Aorta (tissue), 5 donors: ENCODE data around the gene BMERB1. TPM values are rescaled to one million over a fixed set of nuclear protein-coding genes. Genes with fewer than 3 reads are reported as not detected.
A peak's percentile ranks its signal among the peaks of the same experiment; 100 is the strongest.
"Not testable (repeated sequence)": the region's sequence is repeated elsewhere in the genome, so short reads cannot be mapped to it uniquely, and the experiment has no call there.

Experiments
- ATAC-seq: fragments of 200-7000 bp; cut with Tn5 transposase; one replicate; pipeline ENCODE4 v1.9.1; 2022; ENCODE audit warnings: moderate library complexity; ENCODE audit not compliant: low FRiP score
- DNase-seq, 2 donors: peaks; one replicate each; pipeline ENCODE4 v3.0.0-alpha.2; 2020
- H3K27ac ChIP-seq, 2 donors: one replicate each; pipeline ENCODE4 v1.5.1; 2013; ENCODE audit warnings: low read length in 2 of 2, mild to moderate bottlenecking in 2 of 2, moderate library complexity in 2 of 2, control low read depth in 1 of 2, inconsistent platforms in 1 of 2, low read depth in 1 of 2
- H3K27me3 ChIP-seq, 2 donors: one replicate each; pipeline ENCODE4 v1.6.1; 2013; ENCODE audit warnings: control low read depth in 1 of 2, low read length in 1 of 2, mild to moderate bottlenecking in 1 of 2, moderate library complexity in 1 of 2; ENCODE audit not compliant: insufficient read depth in 2 of 2, control insufficient read depth in 1 of 2
- H3K36me3 ChIP-seq, 2 donors: one replicate each; pipeline ENCODE4 v1.6.1; 2013; ENCODE audit warnings: control low read depth in 1 of 2, low read length in 1 of 2, mild to moderate bottlenecking in 1 of 2; ENCODE audit not compliant: insufficient read depth in 2 of 2, control insufficient read depth in 1 of 2
- H3K4me1 ChIP-seq, 2 donors: one replicate each; pipeline ENCODE4 v1.6.1; 2013; ENCODE audit warnings: low read length in 2 of 2, control low read depth in 1 of 2, mild to moderate bottlenecking in 1 of 2, moderate library complexity in 1 of 2; ENCODE audit not compliant: insufficient read depth in 2 of 2, control insufficient read depth in 1 of 2
- H3K4me3 ChIP-seq, 2 donors: one replicate each; pipeline ENCODE4 v1.5.1; 2013; ENCODE audit warnings: low read length in 2 of 2, control low read depth in 1 of 2, mild to moderate bottlenecking in 1 of 2
- H3K9me3 ChIP-seq: one replicate; pipeline ENCODE4 v1.6.1; 2013; ENCODE audit warnings: mild to moderate bottlenecking, low read length; ENCODE audit not compliant: control insufficient read depth
- WGBS, 2 donors: extraction: QIAGEN DNeasy Blood & Tissue Kit; methylation state at CpG; one replicate each; pipeline ENCODE4 v1.1.7; 2013; 5-methylcytosine and 5-hydroxymethylcytosine counted together
- intact Hi-C, 2 donors: fragments of 100-400 bp; cut with DNase I; formaldehyde crosslinking; loops; one replicate each; pipeline versions ENCODE4 v1.14.2 to v1.15.0; 2022
- polyA plus RNA-seq, 2 donors: library from polyadenylated mRNA; stranded (reverse); fragments of 200-250 nt; gene quantifications; one replicate each; pipeline ENCODE4 v1.2.3, GENCODE V29; 2013
- total RNA-seq, 2 donors: library from RNA; stranded (reverse); fragmentation: NEBNext Ultra II Directional; extraction: Animal tissue kit (Norgen Biotek cat#: 25700); gene quantifications; one replicate each; pipeline ENCODE4 v1.2.1, GENCODE V29; 2021
- donor health status: healthy with polysubstance abuse.
- donor health status: Bipolar disorder and iron deficiency.
- donor health status: DM: no; HTN: no; CAD: no.
- donor health status: DM: no; HTN: no; CAD: no.
- donor health status: DM: yes; HTN: yes; CAD: no.

BMERB1 gene
- total and polyA plus RNA-seq, 4 donors, result 52.2 to 76.7 (median 71.1) TPM

DNA sequence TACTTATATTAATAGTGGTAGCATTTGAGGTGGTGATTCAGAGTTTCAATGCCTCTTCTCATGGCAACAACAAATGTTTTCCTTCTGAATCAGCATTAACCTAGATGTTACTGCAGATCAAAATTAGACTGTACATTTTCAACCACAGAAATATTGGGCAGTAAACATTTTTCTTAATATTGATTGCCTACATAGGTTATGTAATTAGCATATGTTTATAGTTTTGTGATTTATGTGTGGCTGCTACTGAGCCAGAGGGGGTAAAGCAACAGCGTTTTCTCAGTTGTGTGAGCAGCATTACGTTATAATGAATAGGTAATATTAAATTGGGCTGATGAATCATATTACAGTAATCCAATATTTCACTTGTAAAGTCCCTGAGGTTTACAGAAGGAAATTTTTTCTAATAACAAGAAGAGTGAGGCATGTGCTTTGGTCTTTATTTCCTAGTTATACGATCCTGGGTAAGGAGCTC lies 18.8 kb upstream of the BMERB1 start:
- H3K4me1 ChIP-seq, result no peaks in the 10 kb centered on the region
- H3K9me3 ChIP-seq, result no peaks in the 10 kb centered on the region
- WGBS, 2 donors, result 62 to 66% methylated on average over 3 of the region's 3 CpGs
- H3K36me3 ChIP-seq, result no peaks in the 10 kb centered on the region
- no peak for DNase-seq
- intact Hi-C loops, result no loop called here
- H3K4me3 ChIP-seq, result no peak overlapping the region
- ATAC-seq, result no peak
- H3K27ac ChIP-seq, result no peak overlapping the region
- H3K27me3 ChIP-seq, result no peaks in the 10 kb centered on the region

DNA sequence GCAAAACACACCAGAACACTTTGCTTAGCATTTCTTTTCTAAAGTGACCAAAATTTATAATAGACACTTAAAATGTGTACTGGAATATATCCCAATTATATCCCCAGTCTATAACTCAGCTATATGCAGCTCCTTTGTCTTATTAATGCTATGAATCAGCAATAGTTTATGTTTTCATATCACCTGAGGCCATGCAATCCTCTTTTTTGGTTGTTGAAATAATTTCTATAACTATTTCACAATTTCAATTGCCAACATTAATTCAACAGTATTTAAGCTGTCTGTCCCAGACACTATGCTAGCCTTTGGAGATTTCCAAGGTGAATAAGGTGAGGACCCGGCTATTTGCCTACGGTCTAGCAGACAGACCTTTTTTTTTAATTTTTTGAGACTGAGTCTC lies 17.2 kb upstream of the BMERB1 start:
- no peak overlapping the region for H3K4me3 ChIP-seq
- 92% methylated on average over 2 of the region's 2 CpGs for WGBS, 2 donors

DNA sequence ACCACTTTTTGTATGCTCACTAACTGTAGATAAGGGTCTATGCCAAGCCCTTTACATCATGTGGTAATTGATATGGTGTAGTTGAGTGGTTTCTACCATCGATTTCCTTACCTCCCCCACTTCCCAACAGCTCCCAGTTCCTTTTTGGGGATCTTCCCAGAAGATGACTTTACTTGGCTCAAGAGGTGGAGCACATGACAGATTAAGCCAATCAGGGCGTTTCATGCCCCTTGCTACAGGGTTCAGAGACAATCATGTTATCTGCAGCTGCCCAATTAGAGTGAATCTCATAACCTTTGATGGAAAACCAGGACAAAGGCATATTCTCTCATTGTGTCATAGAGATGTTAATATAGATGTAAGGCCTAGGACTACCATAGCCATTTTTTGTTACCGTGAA lies 16.2 kb upstream of the BMERB1 start:
- H3K27me3 ChIP-seq, result no peaks in the 10 kb centered on the region
- ATAC-seq (no peak), DNase-seq (no peak)
- WGBS, 2 donors, result 87 to 90% methylated on average over 3 of the region's 3 CpGs
- H3K4me3 ChIP-seq, result no peak overlapping the region
- no peaks in the 10 kb centered on the region for H3K36me3 ChIP-seq
- no peak overlapping the region for H3K27ac ChIP-seq
- H3K4me1 ChIP-seq, result no peaks in the 10 kb centered on the region
- H3K9me3 ChIP-seq, result no peaks in the 10 kb centered on the region
- intact Hi-C loops, result no loop called here

More for the DNA sequence above, 17.2 kb upstream of the BMERB1 start:
- no peak for ATAC-seq
- Histone ChIP-seq H3K27ac (no peak overlapping the region), H3K4me1 (no peaks in the 10 kb centered on the region), H3K9me3 (no peaks in the 10 kb centered on the region), H3K27me3 (no peaks in the 10 kb centered on the region), H3K36me3 (no peaks in the 10 kb centered on the region)
- no peak for DNase-seq
- intact Hi-C loops, result no loop called here

GRCh38 chr16:15421696-15422095 lies 12.7 kb upstream of the BMERB1 start:
- H3K9me3 ChIP-seq, ATAC-seq, H3K4me1 ChIP-seq, H3K36me3 ChIP-seq, H3K27ac ChIP-seq, DNase-seq, H3K27me3 ChIP-seq, H3K4me3 ChIP-seq: not testable (repeated sequence)
- WGBS, 2 donors, result 79 to 86% methylated on average over 5 of the region's 5 CpGs
- intact Hi-C loops, result loop anchor here in 1 of 2 donors (10.0 kb wide), 1 partner anchor 763 kb away; no protein-coding TSS in a partner anchor

- no peaks in the 10 kb centered on the region for H3K4me1 ChIP-seq
- no peaks in the 10 kb centered on the region for H3K9me3 ChIP-seq
- no peaks in the 10 kb centered on the region for H3K27me3 ChIP-seq
- ATAC-seq (no peak), DNase-seq (no peak)
- no peak overlapping the region for H3K4me3 ChIP-seq
- H3K27ac ChIP-seq, result no peak overlapping the region
- WGBS, 2 donors, result 83 to 88% methylated on average over 8 of the region's 8 CpGs
- no peaks in the 10 kb centered on the region for H3K36me3 ChIP-seq
- intact Hi-C loops, result loop anchor here in 1 of 2 donors (10.0 kb wide), 1 partner anchor 763 kb away; no protein-coding TSS in a partner anchor
Observed at GRCh38 chr16:15422222-15422621, 12.2 kb upstream of the BMERB1 start.

DNA sequence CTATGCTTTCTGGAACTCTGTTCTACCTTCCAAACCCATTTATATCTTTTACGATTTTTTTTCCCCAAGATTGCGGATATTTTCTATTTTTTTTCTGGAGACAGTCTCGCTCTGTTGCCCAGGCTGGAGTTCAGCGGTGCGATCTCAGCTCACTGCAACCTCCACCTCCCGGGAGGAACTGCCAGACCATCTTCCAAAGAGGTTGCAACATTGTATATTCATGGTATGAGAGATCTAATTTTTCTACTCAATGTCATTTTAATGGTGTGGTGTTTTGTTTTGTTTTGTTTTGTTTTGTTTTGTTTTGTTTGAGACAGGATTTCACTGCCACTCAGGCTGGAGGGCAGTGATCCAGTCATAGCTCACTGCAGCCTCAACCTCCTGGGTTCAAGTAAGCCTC lies 8.5 kb upstream of the BMERB1 start:
- ATAC-seq (no peak), DNase-seq (no peak)
- Histone ChIP-seq H3K4me3 (no peak overlapping the region), H3K9me3 (no peaks in the 10 kb centered on the region), H3K4me1 (no peaks in the 10 kb centered on the region), H3K36me3 (no peaks in the 10 kb centered on the region), H3K27ac (no peak overlapping the region), H3K27me3 (no peaks in the 10 kb centered on the region)
- intact Hi-C loops, result loop anchor here (5.0 to 10.0 kb wide), 2 partner anchors 126 to 759 kb away; no protein-coding TSS in a partner anchor
- 74 to 75% methylated on average over 6 of the region's 6 CpGs for WGBS, 2 donors

DNA sequence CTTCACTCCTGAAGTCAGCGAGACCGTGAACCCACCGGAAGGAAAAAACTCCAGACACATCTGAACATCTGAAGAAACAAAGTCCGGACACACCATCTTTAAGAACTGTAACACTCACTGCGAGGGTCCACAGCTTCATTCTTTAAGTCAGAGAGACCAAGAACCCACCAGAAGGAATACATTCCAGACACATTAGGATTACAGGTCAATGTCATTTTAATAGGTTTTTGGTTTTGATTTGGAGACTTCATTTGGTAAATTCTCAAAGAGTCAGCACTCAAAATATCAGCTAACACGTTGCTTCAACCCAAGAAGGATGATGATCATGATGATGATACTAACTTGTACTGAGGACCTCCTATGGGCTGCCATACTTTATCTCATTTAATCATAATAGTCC lies 7.6 kb upstream of the BMERB1 start:
- ATAC-seq, result no peak
- H3K27me3 ChIP-seq, result no peaks in the 10 kb centered on the region
- WGBS, 2 donors, result 77 to 87% methylated on average over 6 of the region's 6 CpGs
- DNase-seq, result no peak
- intact Hi-C loops, result loop anchor here (5.0 to 10.0 kb wide), 2 partner anchors 126 to 758 kb away; no protein-coding TSS in a partner anchor
- H3K27ac ChIP-seq, result no peak overlapping the region
- no peaks in the 10 kb centered on the region for H3K4me1 ChIP-seq
- no peak overlapping the region for H3K4me3 ChIP-seq
- H3K36me3 ChIP-seq, result no peaks in the 10 kb centered on the region
- H3K9me3 ChIP-seq, result no peaks in the 10 kb centered on the region

GRCh38 chr16:15427648-15428239 lies 6.6 kb upstream of the BMERB1 start:
- H3K36me3 ChIP-seq, result no peaks in the 10 kb centered on the region
- no peaks in the 10 kb centered on the region for H3K4me1 ChIP-seq
- ATAC-seq (peak; percentile 90), DNase-seq (peak; percentile 79 to 89)
- H3K27ac ChIP-seq, result no peak overlapping the region
- no peaks in the 10 kb centered on the region for H3K9me3 ChIP-seq
- H3K4me3 ChIP-seq, result no peak overlapping the region
- H3K27me3 ChIP-seq, result no peaks in the 10 kb centered on the region
- intact Hi-C loops, result loop anchor here (2.0 to 10.0 kb wide), 3 partner anchors 123 to 757 kb away; no protein-coding TSS in a partner anchor
- WGBS, 2 donors, result 4 to 6% methylated on average over 8 of the region's 8 CpGs

DNA sequence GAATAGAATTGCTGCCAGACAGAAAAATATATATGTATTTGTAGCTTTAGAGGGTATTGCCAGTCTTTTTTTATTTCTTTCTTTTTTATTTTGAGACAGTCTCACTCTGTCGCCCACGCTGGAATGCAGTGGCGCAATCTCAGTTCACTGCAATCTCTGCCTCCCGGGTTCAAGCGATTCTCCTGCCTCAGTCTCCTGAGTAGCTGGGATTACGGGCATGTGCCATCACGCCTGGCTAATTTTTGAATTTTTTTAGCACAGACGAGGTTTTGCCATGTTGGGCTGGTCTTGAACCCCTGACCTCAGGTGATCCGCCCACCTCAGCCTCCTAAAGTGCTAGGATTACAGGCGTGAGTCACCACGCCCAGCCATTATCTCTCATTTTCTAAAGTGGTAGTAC lies 3.5 kb upstream of the BMERB1 start:
- H3K36me3 ChIP-seq, H3K9me3 ChIP-seq, H3K27ac ChIP-seq, H3K27me3 ChIP-seq, intact Hi-C loops, H3K4me1 ChIP-seq, H3K4me3 ChIP-seq, DNase-seq, ATAC-seq: not testable (repeated sequence)
- 54 to 64% methylated on average over 11 of the region's 11 CpGs for WGBS, 2 donors
